ENCODE results near the gene FSTL4. TPM values are rescaled to one million over a fixed set of nuclear protein-coding genes. Genes with fewer than 3 reads are reported as not detected.

Gene FSTL4
- total RNA-seq, 6 donors from 2014 or later = 0.49 to 4.6 (median 1.1) TPM

DNA sequence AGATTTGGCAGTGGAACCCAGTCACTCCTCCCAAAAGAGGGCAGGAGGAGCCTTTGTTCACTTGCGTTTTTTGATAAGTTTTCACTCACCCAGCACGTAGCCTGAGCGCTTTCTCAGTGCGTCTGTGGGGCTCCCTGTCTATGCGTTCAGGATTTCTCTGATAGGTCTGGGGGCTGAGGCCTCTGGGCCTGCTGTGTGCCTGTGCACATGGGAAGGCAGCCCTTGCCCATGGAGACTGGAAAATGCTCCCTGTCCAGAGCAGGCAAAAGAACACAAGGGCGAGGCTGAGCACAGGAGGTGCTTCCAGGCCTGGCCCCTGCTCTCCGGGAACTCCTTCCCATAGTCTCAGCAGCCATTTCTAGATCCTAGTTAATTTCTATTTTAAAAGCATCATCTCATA is 249.9 kb downstream of the FSTL4 start:
- WGBS, 2 donors = 82 to 84% methylated on average over 7 of the region's 7 CpGs
- no peaks in the 10 kb centered on the region for H3K9me3 ChIP-seq
- H3K4me3 ChIP-seq = no peak overlapping the region
- no peak overlapping the region for H3K27ac ChIP-seq
- TF ChIP-seq EP300 (IDR thresholded peaks at IDR 0.05) (no peak), CTCF (IDR thresholded peaks at IDR 0.05) (no peak), POLR2AphosphoS5 (IDR thresholded peaks at IDR 0.05) (no peak), POLR2A (IDR thresholded peaks at IDR 0.05) (no peak)
- H3K4me1 ChIP-seq = no peaks in the 10 kb centered on the region
- H3K27me3 ChIP-seq = no peaks in the 10 kb centered on the region
- ATAC-seq (ENCODE audit: low FRiP score in 2 of 2) (no peak), DNase-seq (no peak)
- no peaks in the 10 kb centered on the region for H3K36me3 ChIP-seq

DNA sequence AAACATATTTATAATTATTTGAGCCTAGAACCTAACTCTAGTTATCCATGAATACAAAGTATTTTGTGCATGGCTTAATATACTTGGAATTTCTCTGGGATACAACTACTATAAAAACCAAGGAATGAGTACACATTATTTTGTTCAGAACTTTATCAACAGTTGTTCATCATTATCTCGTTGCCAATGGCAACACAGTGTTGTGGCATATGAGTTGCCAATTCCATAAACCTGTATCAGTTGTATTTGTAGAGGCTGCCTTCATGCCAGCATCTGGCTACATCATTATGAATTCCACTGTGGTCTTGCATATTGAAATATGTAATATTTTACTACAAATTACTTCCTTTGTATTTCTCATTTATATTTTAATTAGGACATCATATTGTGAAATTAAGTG is 250.4 kb downstream of the FSTL4 start:
- Histone ChIP-seq H3K4me1 (no peaks in the 10 kb centered on the region), H3K27ac (no peak overlapping the region), H3K27me3 (no peaks in the 10 kb centered on the region), H3K9me3 (no peaks in the 10 kb centered on the region), H3K36me3 (no peaks in the 10 kb centered on the region), H3K4me3 (no peak overlapping the region)
- ATAC-seq (ENCODE audit: low FRiP score in 2 of 2) (no peak), DNase-seq (no peak)
- TF ChIP-seq EP300 (IDR thresholded peaks at IDR 0.05) (no peak), CTCF (IDR thresholded peaks at IDR 0.05) (no peak), POLR2AphosphoS5 (IDR thresholded peaks at IDR 0.05) (no peak), POLR2A (IDR thresholded peaks at IDR 0.05) (no peak)
- 72 to 87% methylated on average over 1 of the region's 1 CpG for WGBS, 2 donors

DNA sequence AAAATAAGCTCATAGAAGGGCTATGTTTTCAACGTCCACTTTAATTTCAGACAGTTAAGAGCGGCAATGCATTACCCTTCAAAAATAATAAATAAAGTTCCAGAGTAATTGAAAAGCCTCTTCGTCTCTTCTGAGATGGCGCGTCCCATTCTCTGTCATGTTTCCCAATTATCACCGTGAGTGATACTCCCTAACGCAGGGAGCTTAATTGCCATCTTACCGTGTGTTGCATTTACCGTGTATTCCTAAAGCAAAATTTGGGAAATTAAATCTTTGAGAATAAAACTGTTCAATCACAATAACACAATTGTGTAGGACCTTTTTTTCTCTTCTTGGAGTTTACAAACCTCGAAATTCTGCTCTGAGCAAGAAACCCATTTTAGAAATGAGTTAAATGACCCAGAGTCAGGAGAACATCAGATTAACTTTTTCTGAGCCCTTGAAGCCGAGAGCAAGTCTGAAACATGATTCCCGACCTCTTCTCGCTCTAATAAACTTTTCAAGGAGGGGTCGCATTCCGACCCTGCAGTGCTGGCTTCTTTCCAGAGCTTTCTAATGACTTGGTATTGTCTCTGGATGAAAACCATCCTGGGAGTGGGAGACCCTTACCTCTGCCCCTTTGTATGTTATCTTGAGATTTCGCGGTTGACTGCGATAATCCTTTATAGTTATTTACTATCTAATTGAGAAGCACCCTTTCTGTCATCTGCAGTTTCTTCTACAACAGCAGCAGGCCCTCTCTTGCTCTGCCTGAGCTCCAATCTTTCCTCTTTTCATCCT is 251.5 kb downstream of the FSTL4 start:
- Histone ChIP-seq H3K27me3 (no peaks in the 10 kb centered on the region), H3K9me3 (no peaks in the 10 kb centered on the region), H3K36me3 (no peaks in the 10 kb centered on the region), H3K4me1 (no peaks in the 10 kb centered on the region), H3K4me3 (no peak overlapping the region), H3K27ac (no peak overlapping the region)
- no peak for ATAC-seq (ENCODE audit: low FRiP score in 2 of 2)
- TF ChIP-seq POLR2AphosphoS5 (IDR thresholded peaks at IDR 0.05) (no peak), POLR2A (IDR thresholded peaks at IDR 0.05) (no peak), CTCF (IDR thresholded peaks at IDR 0.05) (no peak), EP300 (IDR thresholded peaks at IDR 0.05) (no peak)
- 63 to 67% methylated on average over 18 of the region's 18 CpGs for WGBS, 2 donors
- no peak for DNase-seq

GRCh38 chr5:133359861-133360260 is 252.5 kb downstream of the FSTL4 start:
- 55 to 75% methylated on average over 8 of the region's 8 CpGs for WGBS, 2 donors

More at GRCh38 chr5:133359861-133360260, 252.5 kb downstream of the FSTL4 start:
- Histone ChIP-seq H3K9me3 (no peaks in the 10 kb centered on the region), H3K27ac (no peak overlapping the region), H3K4me1 (no peaks in the 10 kb centered on the region), H3K27me3 (no peaks in the 10 kb centered on the region), H3K4me3 (no peak overlapping the region), H3K36me3 (no peaks in the 10 kb centered on the region)
- no peak for TF ChIP-seq EP300 (IDR thresholded peaks at IDR 0.05)
- no peak for TF ChIP-seq POLR2AphosphoS5 (IDR thresholded peaks at IDR 0.05)
- TF ChIP-seq CTCF (IDR thresholded peaks at IDR 0.05) = no peak
- DNase-seq = no peak
- ATAC-seq (ENCODE audit: low FRiP score in 2 of 2) = no peak

Measured in upper lobe of left lung (tissue), 6 donors.